ENCODE results near the gene NTM. TPM values are rescaled to one million over a fixed set of nuclear protein-coding genes. Genes with fewer than 3 reads are reported as not detected.
"Not testable (repeated sequence)": the region's sequence is repeated elsewhere in the genome, so short reads cannot be mapped to it uniquely, and the experiment has no call there.

NTM gene
- total RNA-seq, 1 experiment from 2014 or later, result 15.8 TPM

DNA sequence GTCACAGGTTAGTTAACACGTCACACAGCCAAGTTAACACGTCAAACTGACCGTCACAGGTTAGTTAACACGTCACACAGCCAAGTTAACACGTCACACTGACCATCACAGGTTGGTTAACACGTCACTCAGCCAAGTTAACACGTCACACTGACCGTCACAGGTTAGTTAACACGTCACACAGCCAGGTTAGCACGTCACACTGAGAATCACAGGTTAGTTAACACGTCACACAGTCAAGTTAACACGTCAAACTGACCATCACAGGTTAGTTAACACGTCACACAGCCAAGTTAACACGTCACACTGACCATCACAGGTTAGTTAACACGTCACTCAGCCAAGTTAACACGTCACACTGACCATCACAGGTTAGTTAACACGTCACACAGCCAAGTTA is 700.5 kb downstream of the NTM start:
- DNase-seq (ENCODE audit: low read depth), result not testable (repeated sequence)

DNA sequence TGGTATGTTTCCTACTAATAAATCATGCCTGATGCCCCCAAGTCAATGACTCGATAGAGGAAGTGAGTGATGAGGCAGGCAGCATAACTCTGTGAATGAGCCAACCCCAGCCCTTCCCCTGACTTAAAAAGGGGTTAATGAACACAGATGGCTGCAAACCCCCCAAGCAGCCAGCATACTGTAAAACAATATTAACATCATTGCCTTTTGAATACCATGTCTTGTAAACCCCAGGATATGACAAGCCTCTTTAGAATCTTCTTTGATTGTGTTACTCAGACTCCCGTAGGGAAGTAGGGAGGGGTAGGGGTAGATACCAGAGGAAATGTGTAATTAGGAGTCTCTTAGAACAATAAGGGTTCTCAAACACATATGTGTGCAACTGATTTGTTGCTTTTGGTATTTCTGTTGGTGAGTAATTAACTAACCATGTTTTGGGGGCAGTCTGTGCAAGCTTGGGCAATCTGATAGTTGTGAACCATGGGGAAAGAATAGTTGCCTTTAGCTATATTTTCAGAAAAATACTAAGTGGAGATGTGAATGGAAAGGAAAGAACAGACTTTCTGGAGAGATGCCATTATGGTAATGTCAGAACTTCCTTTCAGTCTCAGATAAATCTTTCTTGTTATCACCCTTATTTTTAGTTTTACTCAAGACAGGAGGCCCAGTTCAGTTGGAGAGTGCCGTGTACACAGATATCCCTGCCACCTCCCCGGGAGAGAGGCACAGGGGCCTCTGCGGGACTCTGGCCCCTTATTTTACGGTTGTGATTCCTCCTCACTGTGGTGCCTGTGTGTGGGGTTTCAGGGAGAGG is 701.8 kb downstream of the NTM start:
- peak; percentile 95 for DNase-seq (ENCODE audit: low read depth)

DNA sequence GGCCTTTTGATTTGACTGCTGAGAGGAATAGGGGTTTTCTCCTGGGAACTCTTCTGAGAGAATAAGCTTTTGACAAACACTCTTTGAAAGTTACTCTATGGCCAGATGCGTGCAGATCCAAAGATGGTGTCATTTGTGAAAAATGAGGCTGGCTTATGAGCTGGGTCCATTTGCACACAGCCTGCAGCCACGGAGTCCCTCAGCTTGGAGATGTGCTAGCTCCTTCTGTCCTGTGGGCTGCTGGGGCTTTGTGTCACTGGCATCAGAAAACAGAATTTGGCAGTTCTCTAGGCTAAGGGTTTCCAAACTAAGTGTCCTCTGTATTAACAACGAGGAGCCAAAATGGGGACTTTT is 702.4 kb downstream of the NTM start:
- DNase-seq (ENCODE audit: low read depth), result peak; percentile 45

DNA sequence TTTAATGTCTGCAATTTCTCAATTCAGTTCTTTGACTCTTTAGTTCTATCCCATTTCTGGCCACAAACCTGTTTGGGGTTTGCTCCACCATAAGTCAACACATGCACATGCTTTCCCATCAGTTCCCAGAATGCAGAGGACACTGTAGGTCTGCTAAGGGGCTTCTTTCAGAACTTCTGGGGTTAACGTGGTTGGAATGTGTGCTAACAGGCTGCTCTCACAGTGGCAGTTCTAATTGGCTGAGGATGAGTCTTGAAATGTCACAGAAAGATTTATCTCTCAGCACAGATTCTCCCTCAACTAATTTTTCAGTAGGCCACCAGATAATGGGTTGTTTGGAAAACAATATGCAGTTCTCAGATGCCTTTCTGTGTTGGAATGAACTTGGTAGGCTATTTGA is 703.4 kb downstream of the NTM start:
- no peak for DNase-seq (ENCODE audit: low read depth)

DNA sequence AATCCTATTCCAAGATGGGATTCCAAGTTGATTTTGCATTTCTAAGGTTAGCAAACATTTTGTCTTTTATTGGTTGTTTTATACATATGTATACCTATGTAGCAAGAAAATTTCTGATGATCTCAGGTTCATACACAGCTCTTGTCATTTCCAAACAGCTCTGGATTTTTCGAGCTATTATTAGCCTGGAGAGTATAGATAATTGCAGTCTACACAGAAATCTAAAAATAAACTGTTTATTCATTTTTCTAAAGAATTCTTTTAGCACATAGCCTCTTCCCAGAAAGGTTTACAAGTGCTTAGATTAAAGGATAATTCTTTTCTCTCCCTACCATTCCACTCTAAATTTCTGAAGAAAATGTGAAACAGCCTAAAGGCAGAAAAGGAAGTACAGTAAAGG is 705.0 kb downstream of the NTM start:
- DNase-seq (ENCODE audit: low read depth), result no peak

DNA sequence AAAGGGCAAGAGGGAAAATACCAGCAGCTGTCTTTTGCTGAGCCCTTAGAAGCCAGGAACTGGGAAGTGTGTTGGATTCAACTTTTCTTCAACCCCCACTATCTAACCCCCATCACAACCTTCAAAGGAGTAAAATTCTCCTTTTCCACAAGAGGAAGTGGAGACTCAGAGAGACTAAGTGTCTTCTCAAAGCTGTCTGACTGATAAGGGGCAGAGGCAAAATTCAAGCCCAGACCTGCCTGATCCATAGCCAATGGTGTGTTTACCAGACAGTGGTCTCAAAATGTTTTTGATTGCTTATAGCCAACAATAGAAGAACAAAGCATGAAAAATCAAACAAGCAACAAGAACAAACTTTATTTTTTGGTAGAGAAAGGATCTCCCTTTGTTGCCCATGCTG is 707.0 kb downstream of the NTM start:
- no peak for DNase-seq (ENCODE audit: low read depth)

DNA sequence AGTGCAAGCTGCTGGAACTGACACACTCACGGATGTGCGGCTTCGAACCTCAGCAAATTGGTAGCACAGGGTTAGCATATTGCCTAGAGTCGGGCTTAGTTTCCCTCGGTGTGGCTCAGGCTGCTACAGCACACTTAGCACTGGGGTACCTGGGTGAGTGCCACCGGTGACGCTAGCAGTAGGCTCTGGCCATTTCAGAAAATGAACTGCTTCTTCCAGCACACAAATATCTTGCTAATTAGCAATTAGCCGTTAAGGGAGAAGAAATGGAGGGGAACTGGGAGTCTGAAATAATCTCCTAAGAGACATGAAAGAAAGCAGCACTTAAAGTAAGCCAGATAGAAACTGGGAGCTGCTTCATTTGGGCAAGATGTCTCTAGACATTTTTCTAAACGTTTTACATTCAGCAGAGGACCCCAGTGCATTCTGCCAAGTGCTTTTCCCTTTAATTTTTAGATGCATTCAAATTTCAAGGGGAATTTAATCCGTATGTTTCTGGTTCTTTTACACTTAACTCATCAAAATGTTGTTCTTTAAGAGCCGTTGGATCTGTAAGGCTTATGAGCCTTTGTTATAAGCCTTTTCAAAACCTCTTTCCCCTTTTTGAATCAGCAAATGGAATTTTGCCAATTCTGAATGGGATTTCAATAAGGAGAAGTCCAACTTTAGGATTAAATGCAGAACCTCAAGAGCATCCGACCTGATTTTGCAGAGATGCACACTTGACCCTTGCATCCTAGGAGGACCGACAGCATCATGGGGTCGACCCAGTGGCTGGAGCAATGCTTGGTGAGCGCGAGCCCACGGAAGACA is 708.1 kb downstream of the NTM start:
- no peak for DNase-seq (ENCODE audit: low read depth)

DNA sequence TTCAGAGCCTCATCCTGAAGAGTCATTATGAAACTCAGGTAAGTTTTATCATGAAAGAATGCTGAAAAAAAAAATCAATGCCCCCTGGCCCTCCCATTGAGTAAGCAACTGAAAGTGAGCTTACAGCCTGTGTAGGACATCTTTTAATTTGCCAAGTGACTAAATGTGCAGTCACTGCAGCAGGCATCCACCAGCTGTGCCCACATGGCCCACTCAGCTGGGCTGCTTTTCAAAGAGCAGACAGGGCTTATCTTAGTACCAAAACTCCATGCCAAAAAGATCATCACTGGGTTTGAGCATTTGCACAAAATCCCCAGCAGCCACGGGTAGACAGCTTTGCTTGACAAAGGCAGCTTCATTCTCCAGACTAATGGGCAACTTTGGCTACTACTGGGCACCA is 709.7 kb downstream of the NTM start:
- DNase-seq (ENCODE audit: low read depth), result peak; percentile 53

DNA sequence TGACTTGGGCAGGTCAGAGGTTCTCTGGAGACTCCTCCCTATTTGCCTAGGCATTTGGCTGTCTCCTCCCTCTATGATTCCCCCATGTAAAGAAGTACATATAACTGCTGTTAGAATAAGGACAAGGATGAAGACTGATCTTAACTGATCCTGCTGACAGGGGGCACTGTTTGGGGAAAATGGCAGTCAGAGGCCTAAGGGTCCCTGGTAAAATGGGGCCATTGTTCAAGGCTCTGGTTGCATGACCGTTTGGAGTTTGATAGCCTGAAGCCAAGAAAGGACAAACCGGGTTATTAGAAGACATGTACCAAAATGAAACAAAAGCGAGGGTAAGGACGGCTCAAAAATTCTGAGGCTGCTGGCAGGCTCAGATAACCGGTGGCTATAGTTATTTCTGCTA is 712.2 kb downstream of the NTM start:
- DNase-seq (ENCODE audit: low read depth), result no peak

DNA sequence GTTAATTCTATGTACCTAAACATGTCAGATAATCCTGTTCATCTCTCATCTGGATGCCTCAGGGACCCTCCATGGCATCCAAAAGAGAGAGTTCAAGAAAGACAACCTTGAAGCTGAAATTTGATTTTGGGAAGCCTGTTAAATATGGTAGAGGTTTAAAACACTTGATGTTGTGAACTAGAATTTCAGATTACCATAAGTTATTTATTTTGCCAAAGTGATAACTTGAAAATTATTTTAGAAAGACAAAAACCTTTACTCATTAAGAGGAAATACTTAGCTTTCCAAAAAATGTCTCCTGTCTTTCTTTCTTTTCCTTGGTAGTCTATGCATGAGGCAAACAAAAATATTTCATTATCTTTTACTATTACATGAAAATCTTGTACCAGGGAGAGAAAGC is 714.0 kb downstream of the NTM start:
- DNase-seq (ENCODE audit: low read depth), result no peak

DNA sequence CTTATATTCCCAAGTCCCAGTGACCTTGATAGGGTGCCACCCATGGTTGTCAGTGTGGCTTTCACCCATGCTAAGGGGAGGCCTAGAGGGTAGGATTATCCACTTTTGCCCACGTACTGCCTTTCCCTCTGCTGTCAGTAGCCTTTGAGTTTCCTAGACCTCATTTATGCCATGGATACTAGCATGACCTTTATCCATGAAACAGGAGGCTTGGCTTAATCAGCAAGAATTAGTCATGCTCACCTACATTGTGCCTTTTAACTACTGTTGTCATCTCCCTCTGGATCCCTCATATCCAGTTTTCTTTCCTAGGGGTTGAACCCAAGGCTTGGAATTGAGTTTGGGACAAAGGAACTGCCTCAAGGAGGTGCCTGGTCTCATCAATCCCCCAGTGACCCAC is 716.7 kb downstream of the NTM start:
- no peak for DNase-seq (ENCODE audit: low read depth)

DNA sequence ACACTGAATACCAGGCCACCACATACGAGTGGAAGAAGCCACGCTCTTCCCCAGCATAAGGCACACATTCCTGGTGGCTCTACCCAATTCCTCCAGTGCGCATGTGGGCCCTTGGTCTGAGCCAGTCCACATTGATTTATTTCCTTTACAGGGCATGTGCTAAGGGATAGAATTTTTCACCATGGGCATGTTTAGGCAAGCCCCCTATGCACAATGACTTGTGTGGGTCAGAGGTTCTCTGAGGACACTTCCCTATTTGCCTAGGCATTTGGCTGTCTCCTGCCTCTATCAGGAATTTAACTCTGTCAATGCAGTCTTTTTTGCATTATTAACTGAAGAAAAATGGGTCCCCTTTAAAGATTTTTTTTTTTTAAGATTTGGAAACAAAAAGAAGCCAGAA is 718.1 kb downstream of the NTM start:
- DNase-seq (ENCODE audit: low read depth), result no peak

DNA sequence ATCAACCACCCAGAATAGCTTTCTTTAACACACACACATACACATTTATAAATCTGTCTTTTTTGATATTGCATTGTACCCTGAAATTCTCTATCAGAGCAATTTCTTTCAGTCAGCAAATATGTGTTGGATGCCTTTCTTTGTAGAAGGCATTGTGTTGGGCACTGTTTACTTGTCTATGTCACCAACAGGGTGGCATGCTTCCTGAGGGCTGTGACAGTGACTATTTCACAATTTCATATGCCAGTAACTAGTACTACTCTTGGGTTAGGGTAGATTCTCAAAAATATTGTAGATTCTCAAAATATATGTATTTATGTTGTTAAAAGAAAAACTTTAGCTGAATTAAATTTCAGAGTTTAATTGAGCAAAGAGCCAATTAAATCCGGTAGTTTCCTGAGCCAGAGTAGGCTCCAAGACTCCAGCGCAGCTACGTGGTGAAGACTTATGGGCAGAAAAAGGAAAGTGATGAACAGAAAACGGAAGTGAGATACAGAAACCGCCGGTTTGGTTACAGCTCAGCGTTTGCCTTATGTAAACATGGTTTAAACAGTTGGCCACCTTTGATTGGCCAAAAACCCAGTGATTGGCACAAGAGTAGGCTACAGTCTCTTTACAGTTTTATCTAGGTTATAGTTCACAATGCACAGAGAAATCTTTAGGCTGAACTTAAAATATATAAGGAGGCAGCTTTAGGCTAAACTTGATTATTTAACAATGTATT is 723.3 kb downstream of the NTM start:
- no peak for DNase-seq (ENCODE audit: low read depth)

DNA sequence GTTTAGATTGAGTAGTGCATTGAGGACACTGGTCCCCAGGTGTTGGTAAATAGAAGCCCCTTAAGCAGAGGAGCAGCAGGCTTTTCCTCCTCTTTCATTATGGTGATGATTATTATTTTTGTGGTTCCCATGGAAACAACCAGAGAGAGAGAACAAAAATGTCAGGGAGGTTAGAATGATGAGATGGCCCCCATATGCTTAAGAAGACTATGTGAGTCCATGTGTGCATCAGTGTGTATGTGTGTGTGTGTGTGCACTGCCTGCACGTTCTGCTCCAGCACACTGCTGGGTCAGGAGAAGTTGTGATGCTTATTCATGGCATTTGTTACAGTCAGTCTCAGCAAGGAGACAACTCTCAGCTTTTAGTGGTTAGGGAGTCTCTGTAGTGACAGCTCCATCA is 724.2 kb downstream of the NTM start:
- DNase-seq (ENCODE audit: low read depth), result no peak

DNA sequence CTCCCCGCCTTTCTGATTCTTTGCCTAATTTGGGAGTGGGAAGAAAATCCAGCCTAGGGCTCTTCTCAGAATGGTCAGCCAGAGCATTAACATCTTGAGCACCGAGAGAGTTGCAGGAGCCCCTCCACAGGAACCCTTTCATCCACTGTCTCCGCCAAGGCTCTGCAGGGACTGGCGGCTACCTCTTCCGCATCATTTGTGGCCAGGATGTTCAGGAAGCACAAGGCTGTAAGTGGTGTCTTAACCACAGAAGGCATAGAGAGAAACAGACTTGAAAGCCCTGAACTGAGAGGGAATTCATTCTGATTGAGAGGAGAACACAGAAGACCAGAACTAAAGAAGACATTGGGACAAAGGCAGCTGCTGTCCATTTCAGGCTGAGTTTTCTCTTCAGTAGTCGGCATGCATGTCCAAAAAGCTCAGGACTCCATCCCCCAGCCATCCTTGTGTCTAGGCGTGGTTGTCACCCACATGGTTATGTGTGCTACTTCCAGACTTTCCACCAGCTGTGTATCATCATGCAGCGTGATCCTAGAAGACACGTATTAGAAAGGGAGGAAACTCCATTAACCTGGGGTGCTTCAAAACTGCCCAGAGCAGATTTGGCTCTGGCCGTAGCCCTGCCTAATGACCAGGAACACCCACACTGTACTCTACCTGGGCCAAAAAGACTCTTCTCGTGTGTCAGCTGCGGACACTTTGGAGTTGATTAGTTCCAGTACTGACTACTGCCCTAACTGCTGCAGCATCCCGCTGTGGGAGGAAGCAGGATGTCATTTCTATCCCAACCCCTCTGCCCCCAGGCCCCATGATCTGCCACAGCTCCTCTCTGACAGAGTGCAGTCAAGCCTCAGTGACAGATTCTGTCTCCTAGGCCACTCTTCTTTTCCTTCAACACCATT is 725.1 kb downstream of the NTM start:
- DNase-seq (ENCODE audit: low read depth), result no peak

DNA sequence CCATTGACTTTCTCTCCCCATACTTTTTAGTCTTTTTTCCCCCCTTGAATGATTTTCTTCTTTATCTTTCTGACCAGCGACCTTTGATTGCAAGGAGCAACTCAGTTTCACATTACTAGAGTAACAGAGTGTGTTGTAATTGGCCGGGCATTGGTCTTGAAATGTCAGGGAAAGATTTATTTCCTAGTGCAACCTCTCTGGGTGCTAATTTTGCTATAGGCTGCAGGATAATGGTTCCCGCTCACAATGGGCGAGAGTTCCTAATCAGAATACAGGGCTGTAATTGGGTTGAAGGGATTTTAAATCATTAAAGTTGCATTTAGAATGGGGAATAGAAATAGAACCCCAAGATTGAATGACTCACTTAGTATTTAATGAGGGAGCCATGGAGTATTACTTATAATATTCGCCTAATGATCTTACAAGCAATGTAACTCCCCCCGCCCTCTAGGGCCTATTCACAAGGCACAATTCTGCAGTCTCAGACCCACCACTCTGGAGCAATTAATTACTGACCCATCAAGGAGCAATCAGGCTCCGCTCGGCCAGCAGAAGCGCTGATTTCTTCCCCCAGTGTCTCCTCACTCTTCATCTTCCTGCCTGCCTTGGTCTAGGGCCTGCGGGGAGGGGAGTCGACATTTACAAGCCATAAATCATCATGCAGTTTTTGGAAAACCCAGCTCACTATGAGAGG is 725.9 kb downstream of the NTM start:
- DNase-seq (ENCODE audit: low read depth), result no peak

DNA sequence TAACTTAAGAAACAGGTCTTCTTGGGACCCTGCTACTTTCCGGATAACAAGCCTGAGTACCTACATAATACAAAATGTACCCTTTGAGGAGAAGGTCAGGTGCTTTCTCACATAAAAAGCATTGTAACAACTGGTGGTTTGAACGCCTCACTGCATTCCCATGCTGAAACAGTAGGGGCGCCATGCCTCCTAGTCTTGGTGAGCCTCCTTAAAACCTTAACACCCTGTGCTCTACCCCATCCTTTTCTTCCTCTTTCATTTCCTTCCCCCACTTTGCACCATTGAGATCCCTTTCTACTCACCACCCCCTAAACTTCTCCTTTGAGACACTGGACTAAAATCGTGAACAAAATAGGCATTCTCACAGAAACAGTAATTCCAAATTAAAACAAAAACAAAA is 729.3 kb downstream of the NTM start:
- DNase-seq (ENCODE audit: low read depth), result peak; percentile 45

DNA sequence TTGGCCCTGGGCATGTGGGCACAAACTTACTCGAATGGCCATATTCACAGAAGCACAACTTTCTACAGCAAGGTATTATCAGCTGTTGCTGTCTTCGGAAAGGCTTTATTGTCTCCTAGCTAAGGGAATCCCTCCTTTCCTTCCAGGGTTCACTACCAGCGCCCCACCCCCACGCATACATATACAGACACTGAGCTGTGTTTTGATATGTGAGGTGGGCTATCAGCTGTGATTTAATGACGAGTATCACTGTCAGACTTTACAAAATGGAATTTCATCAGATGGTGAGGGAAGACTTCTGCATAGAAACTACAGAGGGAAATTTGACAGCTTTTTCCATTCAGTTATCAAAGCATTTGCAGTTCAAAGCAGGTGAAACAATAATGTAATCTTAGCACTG is 730.2 kb downstream of the NTM start:
- no peak for DNase-seq (ENCODE audit: low read depth)

DNA sequence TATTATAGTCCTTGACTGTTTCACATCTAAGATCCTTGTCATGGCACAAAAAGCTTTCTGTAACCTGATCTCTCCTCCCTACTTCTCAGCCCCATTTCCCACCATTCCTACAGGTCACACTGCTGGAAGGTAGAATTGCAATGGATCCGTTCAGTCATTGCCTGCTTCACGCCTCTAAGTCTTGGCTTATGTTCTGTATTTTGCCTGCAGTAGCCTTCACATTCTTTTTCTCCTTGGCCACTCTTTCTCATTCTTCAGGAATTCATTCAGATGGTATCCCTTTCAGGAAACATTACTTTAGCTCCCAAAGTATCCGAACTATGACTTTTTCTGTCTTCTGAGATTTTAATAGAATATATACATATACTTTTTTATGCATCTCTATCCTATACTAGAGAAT is 731.5 kb downstream of the NTM start:
- no peak for DNase-seq (ENCODE audit: low read depth)

DNA sequence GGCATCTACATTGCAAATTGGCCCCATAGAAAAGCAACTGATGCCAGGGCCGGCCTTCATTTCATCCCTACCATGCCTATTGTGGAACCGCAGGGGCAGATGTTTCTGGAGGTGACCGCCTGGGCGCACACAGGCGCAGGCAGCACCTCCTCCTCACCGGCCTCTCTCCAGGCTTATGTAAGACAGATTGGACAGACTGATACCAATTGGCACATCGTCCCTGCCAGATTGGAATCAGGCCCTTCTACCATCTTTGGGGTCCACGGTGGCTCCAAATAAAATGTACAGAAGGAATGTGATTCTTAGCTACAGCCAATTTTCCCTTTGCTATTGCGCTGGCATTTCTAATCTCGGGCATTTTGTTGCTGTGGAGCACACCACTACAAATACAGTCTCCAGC is 732.6 kb downstream of the NTM start:
- DNase-seq (ENCODE audit: low read depth), result no peak
